HepG2 (cell line): ENCODE measurements around the gene ZKSCAN1. TPM values are rescaled to one million over a fixed set of nuclear protein-coding genes. Genes with fewer than 3 reads are reported as not detected.
A peak's percentile ranks its signal among the peaks of the same experiment; 100 is the strongest.

Source experiments
- ASH2L ChIP-seq: fragments of 300-600, 200-600 bp; sonication (generic); IDR thresholded peaks from 2 replicates; pipeline ENCODE4 v1.7.0; 2017; ENCODE audit warnings: low read depth, mild to moderate bottlenecking, moderate library complexity, mixed read lengths, low read length; ENCODE audit not compliant: insufficient read length
- CBX2 ChIP-seq, 2 experiments: fragments of 200-600 bp in 1 of 2; sonication (generic); formaldehyde crosslinking in 1 of 2; IDR thresholded peaks; 2 replicates each; pipeline versions ENCODE4 v1.7.0 to v1.8.1; 2018 to 2022; ENCODE audit warnings: low read depth in 2 of 2, low read length in 1 of 2, mild to moderate bottlenecking in 1 of 2, missing genetic modification reagents in 1 of 2
- FOXJ3 ChIP-seq: sonication (generic); formaldehyde crosslinking; IDR thresholded peaks from 2 replicates; pipeline ENCODE4 v1.4.0; 2020; ENCODE audit warnings: missing genetic modification reagents, mild to moderate bottlenecking, borderline replicate concordance
- MTERF4 ChIP-seq: sonication (generic); formaldehyde crosslinking; IDR thresholded peaks from 2 replicates; pipeline ENCODE4 v1.8.0; 2023; ENCODE audit warnings: mild to moderate bottlenecking, missing genetic modification reagents
- MYNN ChIP-seq: sonication (generic); formaldehyde crosslinking; IDR thresholded peaks from 2 replicates; pipeline ENCODE4 v1.4.0; 2020; ENCODE audit warnings: mild to moderate bottlenecking, low read depth, missing genetic modification reagents
- POLR2G ChIP-seq: fragments of 200-400 bp; formaldehyde crosslinking; IDR thresholded peaks from 2 replicates; pipeline ENCODE4 v1.6.1; 2018; ENCODE audit warnings: mild to moderate bottlenecking, low read depth, low read length, moderate library complexity
- TIGD3 ChIP-seq: sonication (generic); formaldehyde crosslinking; IDR thresholded peaks from 2 replicates; pipeline ENCODE4 v1.5.1; 2020; ENCODE audit warnings: mild to moderate bottlenecking, missing genetic modification reagents, borderline replicate concordance
- ZBTB33 ChIP-seq: sonication (generic); formaldehyde crosslinking; IDR thresholded peaks from 2 replicates; pipeline ENCODE4 v1.4.0; 2020; ENCODE audit warnings: missing genetic modification reagents
- ZC3H4 ChIP-seq: sonication (generic); formaldehyde crosslinking; IDR thresholded peaks from 2 replicates; pipeline ENCODE4 v1.4.0; 2020; ENCODE audit warnings: missing genetic modification reagents, borderline replicate concordance
- ZFP82 ChIP-seq: sonication (generic); formaldehyde crosslinking; IDR thresholded peaks from 2 replicates; pipeline ENCODE4 v1.5.1; 2020; ENCODE audit warnings: mild to moderate bottlenecking, missing genetic modification reagents, borderline replicate concordance
- ZKSCAN1 ChIP-seq: fragments of 150-350 bp; IDR thresholded peaks from 2 replicates; pipeline ENCODE4 v1.6.1; 2014; ENCODE audit warnings: low read length
- ZNF136 ChIP-seq: sonication (generic); formaldehyde crosslinking; IDR thresholded peaks from 2 replicates; pipeline ENCODE4 v1.8.1; 2022; ENCODE audit warnings: low read depth, mild to moderate bottlenecking, moderate library complexity, missing genetic modification reagents
- ZNF317 ChIP-seq: sonication (generic); formaldehyde crosslinking; IDR thresholded peaks from 2 replicates; pipeline ENCODE4 v1.5.0; 2020; ENCODE audit warnings: mild to moderate bottlenecking, missing genetic modification reagents
- ZNF549 ChIP-seq: sonication (generic); formaldehyde crosslinking; IDR thresholded peaks from 2 replicates; pipeline ENCODE4 v1.5.0; 2020; ENCODE audit warnings: missing genetic modification reagents
- ZNF558 ChIP-seq: sonication (generic); formaldehyde crosslinking; IDR thresholded peaks from 2 replicates; pipeline ENCODE4 v1.9.0; 2022; ENCODE audit warnings: mild to moderate bottlenecking, missing genetic modification reagents, borderline replicate concordance
- ZNF691 ChIP-seq: sonication (generic); formaldehyde crosslinking; IDR thresholded peaks from 2 replicates; pipeline ENCODE4 v1.4.0; 2020; ENCODE audit warnings: missing genetic modification reagents, low read depth, mild to moderate bottlenecking, borderline replicate concordance
- ZNF772 ChIP-seq: sonication (generic); formaldehyde crosslinking; IDR thresholded peaks from 2 replicates; pipeline ENCODE4 v1.5.0; 2020; ENCODE audit warnings: mild to moderate bottlenecking, missing genetic modification reagents
- polyA plus RNA-seq, 8 experiments: library from polyadenylated mRNA; depleted of rRNA in 3 of 8; stranded (reverse) in 7 of 8; unstranded in 1 of 8; fragments of >200 nt; fragmentation: Illumina TruSeq in 4 of 8; extraction: Trizol in 4 of 8; gene quantifications; 2 replicates each; pipeline versions ENCODE4 v1.2.1 to v1.2.3, GENCODE V29; 2011 to 2016; ENCODE audit warnings: low read depth in 4 of 8, missing spikeins in 1 of 8, mixed read lengths in 1 of 8; ENCODE audit not compliant: insufficient read depth in 1 of 8
- total RNA-seq, 5 experiments: library from RNA; depleted of rRNA; stranded (reverse); fragments of >200 nt; fragmentation: Illumina TruSeq; extraction: Trizol; gene quantifications; 2 replicates each; pipeline ENCODE4 v1.2.3, GENCODE V29; 2016; ENCODE audit warnings: low read depth in 1 of 5
- TF ChIP-seq, protein P1 (sequence below): IDR thresholded peaks from 2 replicates; pipeline ENCODE4 v1.4.0; 2020; ENCODE audit warnings: mild to moderate bottlenecking, missing genetic modification reagents

The ZKSCAN1 gene
- total and polyA plus RNA-seq, 2 of the 13 experiments (the other 11 are each of a cell fraction or from before 2014, with no cell fraction given): 46.4 to 60.6 TPM

- peak; percentile 69; the same call in 1 of the 2 replicates for TF ChIP-seq TIGD3 (CRISPR knock-in tag)
- peak; percentile 94; the same call in 1 of the 2 replicates for TF ChIP-seq ZNF558 (CRISPR knock-in tag)
- TF ChIP-seq MYNN (CRISPR knock-in tag): 0 out of 2 replicates have a peak, but pooled peaks have one; percentile 88
- TF ChIP-seq ZNF136 (CRISPR knock-in tag): peak; percentile 90
- peak; percentile 97 for TF ChIP-seq POLR2G
- TF ChIP-seq ZNF549 (CRISPR knock-in tag): no peak
- TF ChIP-seq ZNF691: peak; percentile 94; the same call in 1 of the 2 replicates
- peak; percentile 89; the same call in 1 of the 2 replicates for TF ChIP-seq ZNF772 (CRISPR knock-in tag)
- TF ChIP-seq FOXJ3: no peak
- TF ChIP-seq ZFP82 (CRISPR knock-in tag): no peak
- TF ChIP-seq ZNF317 (CRISPR knock-in tag): no peak
- TF ChIP-seq MTERF4 (CRISPR knock-in tag): no peak; the same call in 1 of the 2 replicates
- no peak for TF ChIP-seq ZKSCAN1
- TF ChIP-seq ZC3H4: no peak
- TF ChIP-seq ASH2L: peak; percentile 89
- TF ChIP-seq ZBTB33 (CRISPR knock-in tag): peak; percentile 33; the same call in 1 of the 2 replicates
- no peak for TF ChIP-seq CBX2 (IDR thresholded peaks at IDR 0.05; ENCODE audit: low read depth, low read length)
- no peak; the same call in 1 of the 2 replicates for TF ChIP-seq CBX2 (CRISPR knock-in tag; IDR thresholded peaks at IDR 0.05; ENCODE audit: low read depth)
- TF ChIP-seq, protein P1, sequence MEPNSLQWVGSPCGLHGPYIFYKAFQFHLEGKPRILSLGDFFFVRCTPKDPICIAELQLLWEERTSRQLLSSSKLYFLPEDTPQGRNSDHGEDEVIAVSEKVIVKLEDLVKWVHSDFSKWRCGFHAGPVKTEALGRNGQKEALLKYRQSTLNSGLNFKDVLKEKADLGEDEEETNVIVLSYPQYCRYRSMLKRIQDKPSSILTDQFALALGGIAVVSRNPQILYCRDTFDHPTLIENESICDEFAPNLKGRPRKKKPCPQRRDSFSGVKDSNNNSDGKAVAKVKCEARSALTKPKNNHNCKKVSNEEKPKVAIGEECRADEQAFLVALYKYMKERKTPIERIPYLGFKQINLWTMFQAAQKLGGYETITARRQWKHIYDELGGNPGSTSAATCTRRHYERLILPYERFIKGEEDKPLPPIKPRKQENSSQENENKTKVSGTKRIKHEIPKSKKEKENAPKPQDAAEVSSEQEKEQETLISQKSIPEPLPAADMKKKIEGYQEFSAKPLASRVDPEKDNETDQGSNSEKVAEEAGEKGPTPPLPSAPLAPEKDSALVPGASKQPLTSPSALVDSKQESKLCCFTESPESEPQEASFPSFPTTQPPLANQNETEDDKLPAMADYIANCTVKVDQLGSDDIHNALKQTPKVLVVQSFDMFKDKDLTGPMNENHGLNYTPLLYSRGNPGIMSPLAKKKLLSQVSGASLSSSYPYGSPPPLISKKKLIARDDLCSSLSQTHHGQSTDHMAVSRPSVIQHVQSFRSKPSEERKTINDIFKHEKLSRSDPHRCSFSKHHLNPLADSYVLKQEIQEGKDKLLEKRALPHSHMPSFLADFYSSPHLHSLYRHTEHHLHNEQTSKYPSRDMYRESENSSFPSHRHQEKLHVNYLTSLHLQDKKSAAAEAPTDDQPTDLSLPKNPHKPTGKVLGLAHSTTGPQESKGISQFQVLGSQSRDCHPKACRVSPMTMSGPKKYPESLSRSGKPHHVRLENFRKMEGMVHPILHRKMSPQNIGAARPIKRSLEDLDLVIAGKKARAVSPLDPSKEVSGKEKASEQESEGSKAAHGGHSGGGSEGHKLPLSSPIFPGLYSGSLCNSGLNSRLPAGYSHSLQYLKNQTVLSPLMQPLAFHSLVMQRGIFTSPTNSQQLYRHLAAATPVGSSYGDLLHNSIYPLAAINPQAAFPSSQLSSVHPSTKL (CRISPR knock-in tag): peak; percentile 44; the same call in 1 of the 2 replicates
Measured at GRCh38 chr7:100088621-100089457, 73.4 kb downstream of the ZKSCAN1 start, which contains the start of gene COPS6 (continued).
